OCI-LY1 (cell line): Measurements from ENCODE around the gene PDK4.

ENCODE experiments used
- EZH2 ChIP-seq: fragments of 200-600 bp; sonication (generic), shearing (Covaris generic); IDR thresholded peaks from 2 replicates; pipeline ENCODE4 v1.8.0; 2017; ENCODE audit warnings: borderline replicate concordance, mixed run types, mild to moderate bottlenecking, antibody characterized with exemption, low read length, moderate library complexity, mixed read lengths
- TF ChIP-seq, protein P1 (sequence below): fragments of 200-600 bp; sonication (generic), shearing (Covaris generic); IDR thresholded peaks from 2 replicates; pipeline ENCODE4 v1.5.1; 2017; ENCODE audit warnings: mild to moderate bottlenecking, antibody characterized with exemption, low read length, moderate library complexity, mixed read lengths

DNA sequence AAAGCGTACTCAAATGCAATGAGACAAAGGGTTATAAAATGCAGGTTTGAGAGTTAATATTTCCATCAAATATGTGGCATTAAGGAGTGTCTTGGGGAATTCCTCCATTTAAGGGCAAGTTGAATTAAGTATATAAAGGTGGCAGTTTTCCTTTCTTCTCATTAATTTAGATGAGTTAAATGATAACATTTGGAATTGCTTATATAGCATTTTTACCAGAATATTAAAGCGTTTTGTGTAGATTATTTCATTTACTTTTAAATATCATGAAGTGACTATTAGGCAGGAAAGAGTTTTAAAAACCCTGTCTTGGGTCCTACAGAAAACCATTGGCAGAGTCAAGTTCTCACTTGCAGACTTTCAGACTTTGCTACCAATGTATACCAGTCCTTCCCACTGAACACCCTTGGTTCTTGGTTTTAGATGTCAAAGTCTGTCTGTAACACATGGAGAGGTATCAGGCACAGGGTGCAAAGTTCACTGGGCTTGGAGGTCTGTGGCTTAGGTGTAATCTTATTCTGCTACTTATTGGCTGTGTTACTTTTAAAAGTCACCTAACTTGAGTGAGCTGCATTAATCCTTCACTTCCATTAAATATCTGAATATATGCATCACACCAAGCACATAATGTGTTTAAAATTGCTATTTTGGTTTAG lies 59.5 kb downstream of the PDK4 start:
- TF ChIP-seq, protein P1, sequence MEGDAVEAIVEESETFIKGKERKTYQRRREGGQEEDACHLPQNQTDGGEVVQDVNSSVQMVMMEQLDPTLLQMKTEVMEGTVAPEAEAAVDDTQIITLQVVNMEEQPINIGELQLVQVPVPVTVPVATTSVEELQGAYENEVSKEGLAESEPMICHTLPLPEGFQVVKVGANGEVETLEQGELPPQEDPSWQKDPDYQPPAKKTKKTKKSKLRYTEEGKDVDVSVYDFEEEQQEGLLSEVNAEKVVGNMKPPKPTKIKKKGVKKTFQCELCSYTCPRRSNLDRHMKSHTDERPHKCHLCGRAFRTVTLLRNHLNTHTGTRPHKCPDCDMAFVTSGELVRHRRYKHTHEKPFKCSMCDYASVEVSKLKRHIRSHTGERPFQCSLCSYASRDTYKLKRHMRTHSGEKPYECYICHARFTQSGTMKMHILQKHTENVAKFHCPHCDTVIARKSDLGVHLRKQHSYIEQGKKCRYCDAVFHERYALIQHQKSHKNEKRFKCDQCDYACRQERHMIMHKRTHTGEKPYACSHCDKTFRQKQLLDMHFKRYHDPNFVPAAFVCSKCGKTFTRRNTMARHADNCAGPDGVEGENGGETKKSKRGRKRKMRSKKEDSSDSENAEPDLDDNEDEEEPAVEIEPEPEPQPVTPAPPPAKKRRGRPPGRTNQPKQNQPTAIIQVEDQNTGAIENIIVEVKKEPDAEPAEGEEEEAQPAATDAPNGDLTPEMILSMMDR: no peak
- TF ChIP-seq EZH2: no peak
